Measurements from ENCODE around the gene PTPRN2.

The PTPRN2 gene

GRCh38 chr7:158289761-158290523 lies 297.7 kb downstream of the PTPRN2 start:
- H3K36me3 ChIP-seq (ENCODE audit: control insufficient read depth in 2 of 2, insufficient read depth in 2 of 2, low read length in 2 of 2) = no peaks in the 10 kb centered on the region
- no peak overlapping the region for H3K9ac ChIP-seq (ENCODE audit: low read depth in 1 of 2, low read length in 2 of 2)
- no peak overlapping the region for H3K27ac ChIP-seq (ENCODE audit: low read depth in 2 of 2, low read length in 2 of 2)
- H3K4me1 ChIP-seq (ENCODE audit: control insufficient read depth in 2 of 2, insufficient read depth in 2 of 2, low read length in 2 of 2) = no peaks in the 10 kb centered on the region
- no peaks in the 10 kb centered on the region for H3K9me3 ChIP-seq (ENCODE audit: control insufficient read depth in 2 of 2, low read length in 2 of 2)
- no peak overlapping the region for H3K4me3 ChIP-seq (ENCODE audit: low read length in 2 of 2)
- H3K27me3 ChIP-seq (ENCODE audit: control insufficient read depth in 2 of 2, insufficient read depth in 2 of 2, low read length in 2 of 2) = no peaks in the 10 kb centered on the region

- H3K27me3 ChIP-seq (ENCODE audit: control insufficient read depth in 2 of 2, insufficient read depth in 2 of 2, low read length in 2 of 2) = no peaks in the 10 kb centered on the region
- H3K36me3 ChIP-seq (ENCODE audit: control insufficient read depth in 2 of 2, insufficient read depth in 2 of 2, low read length in 2 of 2) = no peaks in the 10 kb centered on the region
- no peak overlapping the region for H3K27ac ChIP-seq (ENCODE audit: low read depth in 2 of 2, low read length in 2 of 2)
- H3K9ac ChIP-seq (ENCODE audit: low read depth in 1 of 2, low read length in 2 of 2) = no peak overlapping the region
- H3K4me1 ChIP-seq (ENCODE audit: control insufficient read depth in 2 of 2, insufficient read depth in 2 of 2, low read length in 2 of 2) = no peaks in the 10 kb centered on the region
- no peak overlapping the region for H3K4me3 ChIP-seq (ENCODE audit: low read length in 2 of 2)
- no peaks in the 10 kb centered on the region for H3K9me3 ChIP-seq (ENCODE audit: control insufficient read depth in 2 of 2, low read length in 2 of 2)
Observed at GRCh38 chr7:158289231-158289630, 298.4 kb downstream of the PTPRN2 start.

GRCh38 chr7:158286210-158286609 lies 301.4 kb downstream of the PTPRN2 start:
- H3K4me3 ChIP-seq (ENCODE audit: low read length in 2 of 2) = no peak overlapping the region
- H3K9me3 ChIP-seq (ENCODE audit: control insufficient read depth in 2 of 2, low read length in 2 of 2) = no peaks in the 10 kb centered on the region
- no peaks in the 10 kb centered on the region for H3K36me3 ChIP-seq (ENCODE audit: control insufficient read depth in 2 of 2, insufficient read depth in 2 of 2, low read length in 2 of 2)
- H3K27me3 ChIP-seq (ENCODE audit: control insufficient read depth in 2 of 2, insufficient read depth in 2 of 2, low read length in 2 of 2) = no peaks in the 10 kb centered on the region
- no peak overlapping the region for H3K27ac ChIP-seq (ENCODE audit: low read depth in 2 of 2, low read length in 2 of 2)
- no peak overlapping the region for H3K9ac ChIP-seq (ENCODE audit: low read depth in 1 of 2, low read length in 2 of 2)
- H3K4me1 ChIP-seq (ENCODE audit: control insufficient read depth in 2 of 2, insufficient read depth in 2 of 2, low read length in 2 of 2) = no peaks in the 10 kb centered on the region

- no peaks in the 10 kb centered on the region for H3K9me3 ChIP-seq (ENCODE audit: control insufficient read depth in 2 of 2, low read length in 2 of 2)
- no peaks in the 10 kb centered on the region for H3K27me3 ChIP-seq (ENCODE audit: control insufficient read depth in 2 of 2, insufficient read depth in 2 of 2, low read length in 2 of 2)
- H3K27ac ChIP-seq (ENCODE audit: low read depth in 2 of 2, low read length in 2 of 2) = no peak overlapping the region
- H3K9ac ChIP-seq (ENCODE audit: low read depth in 1 of 2, low read length in 2 of 2) = no peak overlapping the region
- H3K4me3 ChIP-seq (ENCODE audit: low read length in 2 of 2) = no peak overlapping the region
- no peaks in the 10 kb centered on the region for H3K4me1 ChIP-seq (ENCODE audit: control insufficient read depth in 2 of 2, insufficient read depth in 2 of 2, low read length in 2 of 2)
- H3K36me3 ChIP-seq (ENCODE audit: control insufficient read depth in 2 of 2, insufficient read depth in 2 of 2, low read length in 2 of 2) = no peaks in the 10 kb centered on the region
Observed at GRCh38 chr7:158285383-158285770, 302.2 kb downstream of the PTPRN2 start.

DNA sequence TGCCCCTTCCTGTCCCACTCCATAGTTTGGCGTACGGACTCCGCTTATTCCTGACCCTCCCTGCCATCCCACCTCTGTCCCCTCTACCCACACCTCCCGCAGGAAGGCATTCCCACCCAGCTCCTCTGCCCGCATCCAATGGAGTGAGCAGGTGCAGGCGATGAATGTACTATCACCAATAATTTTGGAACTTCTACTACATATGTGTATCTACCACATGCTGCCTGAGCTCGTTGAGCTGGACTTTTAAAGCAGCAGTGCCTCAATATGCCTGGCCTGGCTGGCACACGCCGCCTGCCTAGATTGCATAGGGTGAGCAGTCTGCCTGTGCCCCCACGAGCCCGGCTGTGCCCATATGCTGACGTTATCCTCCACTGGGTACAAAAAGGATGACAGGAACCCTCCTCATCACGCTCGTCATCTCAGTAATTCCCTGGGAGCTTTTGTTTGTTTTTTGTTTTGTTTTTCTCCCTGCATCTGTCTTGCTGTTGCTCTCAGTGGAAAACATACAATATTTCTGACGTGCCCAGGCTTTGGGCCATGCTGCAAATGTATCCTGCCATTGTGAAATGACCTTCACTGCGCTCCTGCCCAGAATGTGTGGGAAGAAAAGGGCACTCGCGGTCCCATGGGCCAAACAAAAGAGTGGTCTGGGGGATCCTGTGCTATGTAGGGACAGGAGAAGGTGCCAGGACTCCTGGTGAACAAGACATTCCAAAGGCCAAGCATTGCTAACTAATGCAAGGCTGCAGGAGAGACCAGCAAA lies 302.8 kb downstream of the PTPRN2 start:
- H3K4me1 ChIP-seq (ENCODE audit: control insufficient read depth in 2 of 2, insufficient read depth in 2 of 2, low read length in 2 of 2) = no peaks in the 10 kb centered on the region
- no peaks in the 10 kb centered on the region for H3K9me3 ChIP-seq (ENCODE audit: control insufficient read depth in 2 of 2, low read length in 2 of 2)
- no peak overlapping the region for H3K9ac ChIP-seq (ENCODE audit: low read depth in 1 of 2, low read length in 2 of 2)
- H3K4me3 ChIP-seq (ENCODE audit: low read length in 2 of 2) = no peak overlapping the region
- no peaks in the 10 kb centered on the region for H3K36me3 ChIP-seq (ENCODE audit: control insufficient read depth in 2 of 2, insufficient read depth in 2 of 2, low read length in 2 of 2)
- H3K27me3 ChIP-seq (ENCODE audit: control insufficient read depth in 2 of 2, insufficient read depth in 2 of 2, low read length in 2 of 2) = no peaks in the 10 kb centered on the region
- H3K27ac ChIP-seq (ENCODE audit: low read depth in 2 of 2, low read length in 2 of 2) = no peak overlapping the region

DNA sequence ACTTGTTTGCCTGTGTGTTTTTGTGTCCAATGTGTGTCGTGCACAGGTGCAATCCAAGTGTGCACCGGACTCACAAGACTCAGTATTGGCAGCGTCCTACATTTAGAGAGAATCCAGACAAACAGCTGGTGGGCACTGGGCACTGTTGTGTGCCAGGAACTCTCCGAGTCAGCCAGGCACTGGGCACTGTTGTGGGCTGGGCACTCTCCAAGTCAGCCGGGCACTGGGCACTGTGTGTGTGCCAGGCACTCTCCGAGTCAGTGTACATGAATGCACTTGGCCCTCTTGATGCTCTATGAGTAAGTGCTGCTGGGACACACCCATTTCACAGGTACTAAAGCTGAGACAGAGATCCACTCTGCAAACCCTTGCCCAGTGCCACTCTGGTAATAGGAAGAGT lies 303.5 kb downstream of the PTPRN2 start:
- H3K27me3 ChIP-seq (ENCODE audit: control insufficient read depth in 2 of 2, insufficient read depth in 2 of 2, low read length in 2 of 2) = no peaks in the 10 kb centered on the region
- H3K4me3 ChIP-seq (ENCODE audit: low read length in 2 of 2) = no peak overlapping the region
- no peaks in the 10 kb centered on the region for H3K9me3 ChIP-seq (ENCODE audit: control insufficient read depth in 2 of 2, low read length in 2 of 2)
- no peak overlapping the region for H3K9ac ChIP-seq (ENCODE audit: low read depth in 1 of 2, low read length in 2 of 2)
- H3K4me1 ChIP-seq (ENCODE audit: control insufficient read depth in 2 of 2, insufficient read depth in 2 of 2, low read length in 2 of 2) = no peaks in the 10 kb centered on the region
- no peaks in the 10 kb centered on the region for H3K36me3 ChIP-seq (ENCODE audit: control insufficient read depth in 2 of 2, insufficient read depth in 2 of 2, low read length in 2 of 2)
- H3K27ac ChIP-seq (ENCODE audit: low read depth in 2 of 2, low read length in 2 of 2) = no peak overlapping the region

DNA sequence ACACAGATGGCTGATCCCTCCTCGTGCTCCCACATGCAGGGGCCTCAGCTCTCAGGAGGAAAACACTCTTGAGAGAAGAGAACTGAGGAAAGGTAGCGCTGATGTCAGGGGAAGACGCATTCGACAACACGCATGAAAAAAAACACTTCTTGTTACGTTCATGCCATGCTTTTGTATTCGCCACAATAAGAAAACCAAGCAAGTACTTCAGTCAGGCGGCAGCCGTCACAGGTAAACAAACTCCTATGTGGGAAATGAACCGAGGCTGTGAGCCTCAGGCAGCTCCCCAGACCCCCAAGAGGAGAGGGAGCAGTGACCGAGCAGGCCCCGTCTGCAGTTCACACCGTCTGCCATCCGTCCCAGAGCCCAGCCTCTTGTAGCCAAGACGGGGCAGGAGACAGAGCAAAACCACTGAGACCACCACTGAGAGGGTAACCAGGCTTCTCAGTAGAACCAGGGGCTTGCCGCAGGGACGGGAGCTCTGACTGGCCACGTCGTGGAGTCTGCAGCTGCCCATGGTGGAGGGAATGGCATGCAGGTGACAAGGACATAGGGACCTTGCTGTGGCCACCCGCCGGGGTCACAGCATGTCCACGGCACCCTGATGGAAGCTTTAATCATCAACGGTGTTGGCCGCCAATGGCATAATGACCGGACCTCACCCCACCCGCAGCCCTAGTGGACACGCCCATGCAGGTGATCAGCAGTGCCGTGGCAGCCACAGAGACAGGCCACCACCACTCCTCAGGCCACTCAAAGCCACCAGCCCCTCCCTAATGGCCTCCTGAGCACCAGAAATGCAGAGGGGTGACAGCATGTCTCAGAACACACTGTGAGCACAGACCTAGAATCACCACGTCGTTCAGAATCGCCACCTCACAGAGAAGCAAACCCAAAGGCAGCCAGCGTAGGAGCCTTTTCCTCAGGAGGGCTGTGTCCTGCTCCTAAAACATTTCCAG lies 304.3 kb downstream of the PTPRN2 start:
- no peaks in the 10 kb centered on the region for H3K27me3 ChIP-seq (ENCODE audit: control insufficient read depth in 2 of 2, insufficient read depth in 2 of 2, low read length in 2 of 2)
- H3K36me3 ChIP-seq (ENCODE audit: control insufficient read depth in 2 of 2, insufficient read depth in 2 of 2, low read length in 2 of 2) = no peaks in the 10 kb centered on the region
- H3K4me3 ChIP-seq (ENCODE audit: low read length in 2 of 2) = no peak overlapping the region
- no peaks in the 10 kb centered on the region for H3K4me1 ChIP-seq (ENCODE audit: control insufficient read depth in 2 of 2, insufficient read depth in 2 of 2, low read length in 2 of 2)
- H3K27ac ChIP-seq (ENCODE audit: low read depth in 2 of 2, low read length in 2 of 2) = no peak overlapping the region
- no peak overlapping the region for H3K9ac ChIP-seq (ENCODE audit: low read depth in 1 of 2, low read length in 2 of 2)
- no peaks in the 10 kb centered on the region for H3K9me3 ChIP-seq (ENCODE audit: control insufficient read depth in 2 of 2, low read length in 2 of 2)

GRCh38 chr7:158282461-158283001 lies 305.1 kb downstream of the PTPRN2 start:
- no peak overlapping the region for H3K27ac ChIP-seq (ENCODE audit: low read depth in 2 of 2, low read length in 2 of 2)
- no peak overlapping the region for H3K9ac ChIP-seq (ENCODE audit: low read depth in 1 of 2, low read length in 2 of 2)
- H3K9me3 ChIP-seq (ENCODE audit: control insufficient read depth in 2 of 2, low read length in 2 of 2) = no peaks in the 10 kb centered on the region
- no peaks in the 10 kb centered on the region for H3K27me3 ChIP-seq (ENCODE audit: control insufficient read depth in 2 of 2, insufficient read depth in 2 of 2, low read length in 2 of 2)
- no peaks in the 10 kb centered on the region for H3K4me1 ChIP-seq (ENCODE audit: control insufficient read depth in 2 of 2, insufficient read depth in 2 of 2, low read length in 2 of 2)
- H3K4me3 ChIP-seq (ENCODE audit: low read length in 2 of 2) = no peak overlapping the region
- no peaks in the 10 kb centered on the region for H3K36me3 ChIP-seq (ENCODE audit: control insufficient read depth in 2 of 2, insufficient read depth in 2 of 2, low read length in 2 of 2)

GRCh38 chr7:158281441-158281840 lies 306.2 kb downstream of the PTPRN2 start:
- Histone ChIP-seq H3K27ac (ENCODE audit: low read depth in 2 of 2, low read length in 2 of 2) (no peak overlapping the region), H3K36me3 (ENCODE audit: control insufficient read depth in 2 of 2, insufficient read depth in 2 of 2, low read length in 2 of 2) (no peaks in the 10 kb centered on the region), H3K4me3 (ENCODE audit: low read length in 2 of 2) (no peak overlapping the region), H3K9me3 (ENCODE audit: control insufficient read depth in 2 of 2, low read length in 2 of 2) (no peaks in the 10 kb centered on the region), H3K27me3 (ENCODE audit: control insufficient read depth in 2 of 2, insufficient read depth in 2 of 2, low read length in 2 of 2) (no peaks in the 10 kb centered on the region), H3K9ac (ENCODE audit: low read depth in 1 of 2, low read length in 2 of 2) (no peak overlapping the region), H3K4me1 (ENCODE audit: control insufficient read depth in 2 of 2, insufficient read depth in 2 of 2, low read length in 2 of 2) (no peaks in the 10 kb centered on the region)
